HepG2 (cell line): ENCODE results near the gene GDF2. TPM values are rescaled to one million over a fixed set of nuclear protein-coding genes. Genes with fewer than 3 reads are reported as not detected.

Source experiments
- ATAC-seq: fragments of 200-7000 bp; cut with Tn5 transposase; 3 replicates; pipeline ENCODE4 v1.9.1; 2020; ENCODE audit warnings: mild to moderate bottlenecking, moderate library complexity
- BruUV-seq: library from RNA; stranded (reverse); fragments of 400-500 nt; replicated peaks from 2 replicates; lab custom pipeline; 2021; lab: Mats Ljungman, UMichigan
- CTCF ChIA-PET: fragments of 300-600 bp; formaldehyde crosslinking; extraction: SDS; loops from one replicate; lab custom pipeline; 2021; ENCODE audit warnings: low total read pairs, inconsistent platforms, low intra/inter-chr PET ratio; lab: Yijun Ruan, JAX
- POLR2A ChIA-PET: fragments of 350-600 bp; sonication (Branson Sonifier 250); formaldehyde crosslinking; loops from one replicate; lab custom pipeline; 2020; ENCODE audit warnings: antibody characterized with exemption, inconsistent platforms; lab: Yijun Ruan, JAX
- DNase-seq: peaks from one replicate; pipeline ENCODE4 v3.0.0-alpha.2; 2015; ENCODE audit warnings: low spot score
- FAIRE-seq: peaks from 3 replicates; lab custom pipeline; 2011; peaks lifted over from hg19 to GRCh38; lab: Jason Lieb, UNC
- H2AFZ ChIP-seq: one replicate; pipeline ENCODE4 v1.6.1; 2011; ENCODE audit warnings: low read length, inconsistent platforms
- H3K27ac ChIP-seq: fragments of 300-600 bp; 3 replicates; pipeline ENCODE4 v1.8.0; 2011; ENCODE audit warnings: mixed run types, mild to moderate bottlenecking, mixed read lengths, low read length, inconsistent platforms; ENCODE audit not compliant: insufficient read depth; ENCODE audit errors: extremely low read length
- H3K27me3 ChIP-seq, 2 experiments: fragments of 200-600 bp in 1 of 2; 2 replicates in 1 of 2; 3 replicates in 1 of 2; pipeline versions ENCODE4 v1.6.0 to v1.8.0; 2011; ENCODE audit warnings: low read length in 2 of 2, mild to moderate bottlenecking in 2 of 2, moderate library complexity in 2 of 2, inconsistent platforms in 1 of 2; ENCODE audit not compliant: insufficient read depth in 2 of 2, control insufficient read depth in 1 of 2
- H3K36me3 ChIP-seq, 2 experiments: fragments of 200-600 bp in 1 of 2; replicated peaks in 1 of 2; 2 replicates in 1 of 2; 3 replicates in 1 of 2; pipeline versions ENCODE4 v1.5.1 to v1.8.0; 2011; ENCODE audit warnings: low read length in 2 of 2, inconsistent platforms in 1 of 2; ENCODE audit not compliant: insufficient read depth in 2 of 2, control insufficient read depth in 1 of 2
- H3K4me1 ChIP-seq: 2 replicates; pipeline ENCODE4 v1.5.1; 2012; ENCODE audit warnings: low read length, inconsistent platforms; ENCODE audit not compliant: insufficient read depth
- H3K4me2 ChIP-seq: 2 replicates; pipeline ENCODE4 v1.6.0; 2011; ENCODE audit warnings: low read depth, low read length, inconsistent platforms
- H3K4me3 ChIP-seq, 3 experiments: fragments of 200-600 bp in 1 of 3; sonication (generic), shearing (Covaris generic) in 1 of 3; replicated peaks in 1 of 3; 2 replicates each; pipeline ENCODE4 v1.5.1; 2011 to 2016; ENCODE audit warnings: low read length in 3 of 3, inconsistent platforms in 2 of 3, low read depth in 2 of 3, mild to moderate bottlenecking in 2 of 3, control low read depth in 1 of 3, mixed read lengths in 1 of 3; ENCODE audit not compliant: insufficient read depth in 1 of 3
- H3K79me2 ChIP-seq: one replicate; pipeline ENCODE4 v1.6.1; 2011; ENCODE audit warnings: low read length, inconsistent platforms; ENCODE audit not compliant: insufficient read depth
- H3K9ac ChIP-seq: 2 replicates; pipeline ENCODE4 v1.6.0; 2011; ENCODE audit warnings: mild to moderate bottlenecking, low read depth, low read length, inconsistent platforms; ENCODE audit not compliant: insufficient read depth
- H3K9me3 ChIP-seq: 2 replicates; pipeline ENCODE4 v1.5.1; 2012; ENCODE audit warnings: mild to moderate bottlenecking, low read length
- H4K20me1 ChIP-seq: 2 replicates; pipeline ENCODE4 v1.6.0; 2011; ENCODE audit warnings: inconsistent platforms, mild to moderate bottlenecking, low read length, moderate library complexity; ENCODE audit not compliant: insufficient read depth
- ATM ChIP-seq: fragments of 450-650 bp; IDR thresholded peaks from 2 replicates; pipeline ENCODE4 v1.7.1; 2017; ENCODE audit warnings: mild to moderate bottlenecking, borderline replicate concordance
- STAT6 ChIP-seq: sonication (generic); formaldehyde crosslinking; IDR thresholded peaks from 2 replicates; pipeline ENCODE4 v1.4.0; 2020; ENCODE audit warnings: missing genetic modification reagents, mild to moderate bottlenecking, borderline replicate concordance
- ZNF24 ChIP-seq: fragments of 450-650 bp; IDR thresholded peaks from 2 replicates; pipeline ENCODE4 v1.6.1; 2017; ENCODE audit warnings: antibody characterized with exemption, mild to moderate bottlenecking
- WGBS: methylation state at CpG from one replicate; pipeline ENCODE4 v1.1.6; 2017; ENCODE audit warnings: low lambda C conversion rate; 5-methylcytosine and 5-hydroxymethylcytosine counted together
- in situ Hi-C: cut with HindIII; loops from 2 replicates; pipeline ENCODE4 v1.10.0; 2017; ENCODE audit warnings: low pct_unique_long_range_greater_than_20kb; ENCODE audit not compliant: extremely low pct_ligation_motif_present
- intact Hi-C: fragments of 100-400 bp; cut with micrococcal nuclease; formaldehyde crosslinking; loops from one replicate; pipeline ENCODE4 v1.10.0; 2022; ENCODE audit not compliant: unreplicated experiment
- polyA plus RNA-seq, 8 experiments: library from polyadenylated mRNA; depleted of rRNA in 3 of 8; stranded (reverse) in 7 of 8; unstranded in 1 of 8; fragments of >200 nt; fragmentation: Illumina TruSeq in 4 of 8; extraction: Trizol in 4 of 8; gene quantifications; 2 replicates each; pipeline versions ENCODE4 v1.2.1 to v1.2.3, GENCODE V29; 2011 to 2016; ENCODE audit warnings: low read depth in 4 of 8, missing spikeins in 1 of 8, mixed read lengths in 1 of 8; ENCODE audit not compliant: insufficient read depth in 1 of 8
- total RNA-seq, 5 experiments: library from RNA; depleted of rRNA; stranded (reverse); fragments of >200 nt; fragmentation: Illumina TruSeq; extraction: Trizol; gene quantifications; 2 replicates each; pipeline ENCODE4 v1.2.3, GENCODE V29; 2016; ENCODE audit warnings: low read depth in 1 of 5
- TF ChIP-seq, protein P1 (sequence below): sonication (generic); formaldehyde crosslinking; conservative IDR thresholded peaks from 2 replicates; pipeline ENCODE4 v1.8.1; 2023; ENCODE audit warnings: missing genetic modification reagents

The GDF2 gene
- total and polyA plus RNA-seq, 2 of the 13 experiments (the other 11 are each of a cell fraction or from before 2014, with no cell fraction given), result not detected

DNA sequence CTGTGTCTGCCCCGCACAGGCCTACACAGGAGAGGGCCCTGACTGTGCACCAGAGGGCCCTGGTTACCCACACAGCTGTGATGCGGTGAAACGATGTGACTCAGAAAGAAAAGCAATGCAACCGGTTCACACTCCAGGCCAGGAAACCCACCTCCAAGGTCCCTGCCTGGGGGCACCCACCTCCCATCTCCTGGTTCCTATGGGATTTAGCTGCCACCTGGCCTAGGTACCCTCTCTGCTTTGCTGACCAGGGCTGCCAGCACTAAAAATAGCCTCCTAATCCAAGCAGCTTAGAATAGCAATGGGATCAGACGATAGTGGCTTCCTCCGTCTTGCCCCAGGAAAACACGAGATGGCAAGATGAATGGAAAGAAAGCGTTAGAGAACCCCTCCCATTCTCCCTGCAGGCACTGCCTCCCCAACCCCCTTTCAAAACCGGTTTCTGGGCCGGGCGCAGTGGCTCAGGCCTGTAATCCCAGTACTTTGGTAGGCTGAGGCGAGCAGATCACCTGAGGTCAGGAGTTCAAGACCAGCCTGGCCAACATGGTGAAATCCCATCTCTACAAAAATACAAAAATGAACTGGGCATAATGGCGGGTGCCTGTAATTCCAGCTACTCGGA lies 38.3 kb downstream of the GDF2 start:
- no peak overlapping the region for H3K27ac ChIP-seq
- no peak overlapping the region for H2AFZ ChIP-seq
- no peaks in the 10 kb centered on the region for H3K79me2 ChIP-seq
- in situ Hi-C loops (no loop called here), intact Hi-C loops (no loop called here)
- BruUV-seq, result no TSS peak
- FAIRE-seq, result no peak
- TF ChIP-seq, protein P1, sequence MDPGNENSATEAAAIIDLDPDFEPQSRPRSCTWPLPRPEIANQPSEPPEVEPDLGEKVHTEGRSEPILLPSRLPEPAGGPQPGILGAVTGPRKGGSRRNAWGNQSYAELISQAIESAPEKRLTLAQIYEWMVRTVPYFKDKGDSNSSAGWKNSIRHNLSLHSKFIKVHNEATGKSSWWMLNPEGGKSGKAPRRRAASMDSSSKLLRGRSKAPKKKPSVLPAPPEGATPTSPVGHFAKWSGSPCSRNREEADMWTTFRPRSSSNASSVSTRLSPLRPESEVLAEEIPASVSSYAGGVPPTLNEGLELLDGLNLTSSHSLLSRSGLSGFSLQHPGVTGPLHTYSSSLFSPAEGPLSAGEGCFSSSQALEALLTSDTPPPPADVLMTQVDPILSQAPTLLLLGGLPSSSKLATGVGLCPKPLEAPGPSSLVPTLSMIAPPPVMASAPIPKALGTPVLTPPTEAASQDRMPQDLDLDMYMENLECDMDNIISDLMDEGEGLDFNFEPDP (CRISPR knock-in tag), result no peak
- TF ChIP-seq ZNF24, result no peak
- no peak for TF ChIP-seq ATM
- TF ChIP-seq STAT6 (CRISPR knock-in tag), result no peak
- no peak for DNase-seq
- peaks cover 0 to 2% of the 10 kb centered on the region in 2 experiments; a peak in 1 of 5 replicates for H3K27me3 ChIP-seq
- H3K4me1 ChIP-seq, result peaks cover 10% of the 10 kb centered on the region; the same call in 1 of the 2 replicates
- no peak for ATAC-seq
- no peaks in the 10 kb centered on the region for H3K9me3 ChIP-seq
- no peaks in the 10 kb centered on the region for H3K36me3 ChIP-seq
- ChIA-PET POLR2A (no interaction called here), CTCF (no interaction called here)
- H3K4me3 ChIP-seq, result no peak overlapping the region
- no peak overlapping the region for H3K9ac ChIP-seq
- 44% methylated on average over 8 of the region's 14 CpGs for WGBS
- no peak overlapping the region for H3K4me2 ChIP-seq
- no peaks in the 10 kb centered on the region for H4K20me1 ChIP-seq
